NCI-H748 treated with DMSO at 0.1 percent for 48 hours (cell line): ENCODE data around the gene ZNF23.
"Not testable (repeated sequence)": the region's sequence is repeated elsewhere in the genome, so short reads cannot be mapped to it uniquely, and the experiment has no call there.

ENCODE experiments used
- DNase-seq: peaks from one replicate; lab custom pipeline; 2025; lab: John Stamatoyannopoulos, UW

The ZNF23 gene

GRCh38 chr16:71461686-71462648 lies at the start of gene ZNF23:
Gene ZNF23, minus strand, starts transcription at chr16:71462247. Its CDS starts 5,451 bp downstream, at chr16:71456796.
- DNase-seq: peak; percentile 32

- DNase-seq: no peak
Measured at GRCh38 chr16:71507061-71507460, 45.0 kb upstream of the ZNF23 start.

DNA sequence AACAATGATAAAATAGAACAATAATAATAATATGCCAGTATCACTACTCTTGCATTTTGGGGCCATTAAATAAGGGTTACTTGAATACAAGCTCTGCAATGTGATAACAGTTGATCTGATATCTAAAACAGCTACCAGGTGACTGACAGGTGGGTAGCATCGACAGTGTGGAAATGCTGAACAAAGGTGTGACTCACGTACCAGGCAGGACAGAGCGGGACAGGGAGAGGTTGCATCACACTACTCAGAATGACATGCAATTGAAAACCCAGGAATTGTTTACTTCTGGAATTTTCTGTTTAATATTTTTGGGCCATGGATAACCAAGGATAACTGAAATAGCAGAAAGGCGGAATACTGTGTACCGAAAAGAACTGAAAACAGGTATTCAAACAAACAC lies 42.9 kb upstream of the ZNF23 start:
- DNase-seq: no peak

DNA sequence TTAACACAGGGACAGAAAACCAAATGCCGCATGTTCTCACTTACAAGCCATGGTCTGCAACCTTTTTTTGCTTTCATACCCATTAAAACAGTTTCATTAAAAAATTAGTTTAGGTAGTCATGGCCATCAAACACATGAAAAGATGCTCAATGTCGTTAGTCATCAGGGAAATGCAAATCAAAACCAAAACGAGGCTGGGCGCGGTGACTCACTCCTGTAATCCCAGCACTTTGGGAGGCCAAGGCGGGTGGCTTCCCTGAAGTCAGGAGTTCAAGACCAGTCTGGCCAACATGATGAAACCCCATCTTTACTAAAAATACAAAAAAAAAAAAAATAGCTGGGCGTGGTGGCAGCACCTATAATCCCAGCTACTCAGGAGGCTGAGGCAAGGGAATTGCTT lies 42.0 kb upstream of the ZNF23 start:
- DNase-seq: not testable (repeated sequence)

- DNase-seq: no peak
Measured at GRCh38 chr16:71501547-71501946, 39.5 kb upstream of the ZNF23 start.

GRCh38 chr16:71500964-71501363 lies 38.9 kb upstream of the ZNF23 start:
- DNase-seq: no peak

DNA sequence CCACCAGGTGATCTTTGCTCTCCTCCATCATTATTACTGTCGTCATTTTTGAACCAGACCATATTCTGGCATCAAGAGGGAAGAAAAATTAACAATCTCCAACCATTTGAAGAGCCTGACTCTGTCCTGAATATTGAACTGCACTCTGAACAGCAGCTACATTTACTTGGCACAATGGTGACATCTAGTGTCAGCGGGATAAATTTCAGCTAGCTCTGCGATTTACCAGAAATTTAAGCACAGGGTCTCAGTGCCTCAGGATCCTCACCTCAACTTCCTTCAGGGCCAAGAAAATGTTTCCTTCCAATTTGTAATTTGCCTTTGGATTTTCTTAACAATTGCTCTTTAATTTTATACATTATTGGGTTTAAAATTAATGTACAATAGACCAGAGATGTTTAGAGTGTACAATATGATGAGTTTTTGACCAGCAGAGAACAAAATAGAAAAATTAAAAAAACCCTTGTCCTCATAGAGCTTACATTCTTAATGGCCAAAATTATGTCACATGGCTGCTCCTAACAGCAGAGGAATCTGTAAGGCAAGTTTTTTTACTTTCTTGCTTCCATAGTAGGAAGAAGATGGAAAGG lies 37.8 kb upstream of the ZNF23 start:
- DNase-seq: peak; percentile 26

DNA sequence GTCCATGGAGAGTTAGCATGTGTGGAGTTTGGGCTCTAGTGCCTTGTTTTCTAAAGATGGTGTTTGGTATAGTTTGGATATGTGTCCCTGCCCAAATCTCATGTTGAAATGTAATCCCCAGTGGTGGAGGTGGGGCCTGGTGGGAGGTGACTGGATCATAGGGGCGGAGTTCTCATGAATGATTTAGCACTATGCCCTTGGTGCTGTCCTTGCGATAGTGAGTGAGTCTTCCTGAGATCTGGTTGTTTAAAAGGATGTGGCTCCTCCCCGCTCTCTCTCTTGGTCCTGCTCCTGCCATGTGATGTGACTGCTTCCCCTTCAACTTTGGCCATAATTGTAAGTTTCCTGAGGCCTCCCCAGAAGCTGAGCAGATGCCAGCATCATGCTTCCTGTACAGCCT lies 36.0 kb upstream of the ZNF23 start:
- DNase-seq: no peak

- DNase-seq: no peak
Measured at GRCh38 chr16:71493213-71493612, 31.2 kb upstream of the ZNF23 start.

- no peak for DNase-seq
Measured at GRCh38 chr16:71492786-71493185, 30.7 kb upstream of the ZNF23 start.

DNA sequence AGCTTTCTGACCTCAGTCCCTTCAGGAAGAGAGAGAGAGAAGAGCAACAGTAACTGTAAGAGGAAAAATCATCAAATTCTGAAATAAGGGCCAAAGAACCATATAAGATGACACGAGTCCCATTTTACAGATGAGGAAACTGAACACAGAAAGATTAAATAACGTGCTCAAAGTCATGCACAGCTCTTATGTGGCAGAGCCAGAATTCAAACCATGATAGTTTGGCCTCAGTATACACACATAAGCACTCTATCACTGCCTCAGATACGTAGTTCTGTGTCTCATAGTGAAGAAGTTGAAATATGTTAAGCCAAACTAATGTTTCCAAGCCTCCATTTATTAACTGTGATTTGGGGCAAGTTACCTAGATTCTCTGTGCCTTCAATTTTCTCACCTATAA lies 29.0 kb upstream of the ZNF23 start:
- DNase-seq: no peak

GRCh38 chr16:71490361-71490760 lies 28.3 kb upstream of the ZNF23 start:
- no peak for DNase-seq

DNA sequence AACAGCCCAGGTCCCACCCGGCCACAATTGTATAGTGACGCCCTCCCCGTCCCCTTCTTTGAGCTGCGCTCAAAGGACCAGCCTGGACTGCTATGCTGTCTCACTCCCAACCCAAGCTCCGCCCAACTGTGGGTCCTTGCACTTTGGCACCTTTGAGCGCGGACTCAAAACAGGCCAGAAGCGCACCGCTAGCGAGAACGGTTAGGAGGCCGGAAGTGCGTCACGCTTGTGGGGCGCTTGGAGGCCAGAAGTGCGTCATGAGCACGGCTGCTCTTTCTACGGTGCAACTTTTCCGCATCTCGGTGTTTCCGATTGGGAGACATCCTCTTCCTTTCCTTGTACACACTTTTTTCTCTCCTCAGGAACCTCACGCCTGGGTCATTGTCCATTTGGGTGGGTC lies 27.1 kb upstream of the ZNF23 start, which contains the start of gene ZNF19:
ZNF19 (minus strand) TSS at position 203 of the 400 bp plus-strand sequence. CDS start 7,210 bp downstream, outside the sequence.
- no peak for DNase-seq

GRCh38 chr16:71484006-71484893 lies 22.2 kb upstream of the ZNF23 start:
- DNase-seq: peak; percentile 61

DNA sequence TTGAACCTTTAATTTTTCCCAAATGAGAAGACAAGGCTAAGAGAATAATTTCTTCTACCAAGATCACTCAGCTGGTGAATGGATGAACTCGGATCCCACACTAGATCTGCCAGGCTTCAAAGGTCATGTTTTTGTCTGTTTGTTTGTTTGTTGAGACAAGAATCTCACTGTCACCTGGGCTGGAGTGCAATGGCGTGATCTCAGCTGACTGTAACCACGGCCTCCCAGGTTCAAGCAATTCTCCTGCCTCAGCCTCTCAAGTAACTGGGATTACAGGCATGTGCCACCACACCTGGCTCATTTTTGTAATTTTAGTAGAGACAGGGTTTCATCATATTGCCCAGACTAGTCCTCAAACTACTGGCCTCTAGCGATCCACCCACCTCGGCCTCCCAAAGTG lies 20.5 kb upstream of the ZNF23 start:
- DNase-seq: no peak

- no peak for DNase-seq
Measured at GRCh38 chr16:71480956-71481355, 18.9 kb upstream of the ZNF23 start.

DNA sequence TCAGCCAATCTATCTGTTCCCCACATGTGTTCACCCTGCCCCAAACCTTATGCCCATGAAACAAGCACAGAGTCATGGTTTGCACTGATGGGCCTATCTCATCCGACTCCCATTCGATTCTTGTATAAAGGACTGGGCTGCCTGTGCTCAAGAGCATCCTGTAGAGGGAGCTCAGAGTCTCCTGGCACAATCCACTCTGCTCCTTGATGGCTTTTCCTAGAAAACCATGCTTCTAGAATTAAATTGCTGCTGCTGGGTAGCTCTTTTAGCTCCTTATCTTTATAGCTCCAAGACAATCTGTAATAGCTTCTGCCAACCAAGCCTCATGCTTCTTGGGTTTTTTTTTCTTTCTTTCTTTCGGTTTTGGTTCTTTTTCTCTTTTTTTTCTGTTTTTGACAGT lies 17.4 kb upstream of the ZNF23 start:
- no peak for DNase-seq

DNA sequence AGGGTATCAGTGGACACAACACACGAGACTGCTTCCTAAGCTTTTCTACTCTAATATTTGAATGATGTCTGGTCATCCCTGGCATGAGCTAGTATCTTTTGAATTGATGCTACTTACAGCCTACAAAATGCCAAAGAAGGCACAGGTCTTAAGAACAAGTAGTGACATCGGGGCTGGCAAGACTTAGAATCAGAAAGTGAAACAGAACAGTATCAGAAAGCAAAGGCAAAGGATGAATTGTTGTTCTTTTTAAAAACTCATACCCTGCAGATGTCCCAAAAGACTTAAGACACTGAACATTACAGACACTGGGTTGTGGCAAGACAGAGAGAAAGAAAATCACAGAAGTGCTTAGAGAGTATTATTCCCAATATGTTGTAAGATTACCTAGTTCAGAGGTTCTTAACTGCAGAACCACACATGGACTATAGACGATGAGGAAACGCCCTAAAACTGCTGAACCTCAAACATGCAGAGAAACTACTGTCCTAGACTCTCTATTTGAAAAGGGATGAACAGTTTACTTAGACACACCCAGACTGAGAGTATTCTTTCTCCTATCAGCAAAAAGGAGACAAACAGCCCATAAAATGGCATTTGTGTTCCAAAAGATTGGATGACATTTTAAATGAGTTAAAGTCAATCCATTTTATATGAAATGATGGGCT lies 14.5 kb upstream of the ZNF23 start:
- DNase-seq: no peak

- no peak for DNase-seq
Measured at GRCh38 chr16:71474864-71475263, 12.8 kb upstream of the ZNF23 start.

DNA sequence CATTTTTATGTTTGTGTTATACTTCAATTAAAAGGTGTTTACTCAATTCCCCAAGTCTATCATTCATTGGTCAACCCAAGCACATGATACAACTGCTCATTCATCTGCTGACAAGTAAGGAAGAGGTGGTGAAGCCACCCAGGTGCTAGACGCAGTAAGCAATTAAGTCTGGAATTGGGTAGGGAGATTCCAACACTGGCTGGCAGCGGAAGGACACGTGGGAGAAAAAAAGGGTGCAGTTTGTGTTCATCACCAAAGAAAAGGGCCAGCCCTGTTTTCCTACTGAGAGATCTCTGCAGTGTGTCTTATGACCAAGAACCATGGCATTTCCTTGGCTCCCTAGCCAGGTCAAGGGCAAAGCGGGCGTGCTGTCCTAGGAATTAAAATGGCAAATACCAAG lies 11.8 kb upstream of the ZNF23 start:
- DNase-seq: no peak

- no peak for DNase-seq
Measured at GRCh38 chr16:71472931-71473330, 10.9 kb upstream of the ZNF23 start.

DNA sequence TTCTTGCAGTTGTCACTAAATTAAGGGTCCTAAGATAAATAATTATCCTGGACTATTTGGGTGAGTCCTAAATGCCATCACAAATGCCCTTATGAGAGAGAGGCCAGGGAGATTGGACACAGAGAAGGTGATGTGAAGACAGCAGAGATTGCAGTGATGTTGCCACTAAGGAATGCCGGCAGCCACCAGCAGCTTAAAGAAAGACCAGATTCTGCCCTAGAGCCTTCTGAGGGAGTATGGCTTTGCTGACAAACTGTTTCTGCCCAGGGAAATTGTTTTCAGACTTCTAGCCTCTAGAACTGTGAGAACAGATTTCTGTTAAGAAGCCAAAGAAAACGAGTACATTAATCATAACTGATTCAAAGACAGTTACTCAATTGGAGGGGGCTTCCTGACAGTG lies 10.0 kb upstream of the ZNF23 start:
- no peak for DNase-seq
